ENCODE results near the gene IRF8.
A peak's percentile ranks its signal among the peaks of the same experiment; 100 is the strongest.

The IRF8 gene

GRCh38 chr16:85898521-85899442 lies at the start of gene IRF8:
TSS of gene IRF8 (plus strand) at chr16:85899162. CDS start at chr16:85903016, 3,854 bp downstream.
- peak; percentile 68 for DNase-seq

- no peak for DNase-seq
Measured at GRCh38 chr16:85849388-85849787, 49.6 kb upstream of the IRF8 start.

GRCh38 chr16:85850344-85850880 lies 48.5 kb upstream of the IRF8 start:
- DNase-seq = no peak

GRCh38 chr16:85851034-85851785 lies 47.8 kb upstream of the IRF8 start:
- DNase-seq = peak; percentile 72

GRCh38 chr16:85853547-85854545 lies 45.1 kb upstream of the IRF8 start:
- DNase-seq = no peak

GRCh38 chr16:85854935-85855334 lies 44.0 kb upstream of the IRF8 start:
- DNase-seq = no peak

- DNase-seq = no peak
Measured at GRCh38 chr16:85856079-85856478, 42.9 kb upstream of the IRF8 start.

GRCh38 chr16:85856585-85856984 lies 42.4 kb upstream of the IRF8 start:
- no peak for DNase-seq

GRCh38 chr16:85857406-85857805 lies 41.6 kb upstream of the IRF8 start:
- no peak for DNase-seq

- DNase-seq = peak; percentile 30
Measured at GRCh38 chr16:85858571-85858970, 40.4 kb upstream of the IRF8 start.

GRCh38 chr16:85858984-85859817 lies 39.8 kb upstream of the IRF8 start:
- DNase-seq = no peak

- no peak for DNase-seq
Measured at GRCh38 chr16:85859818-85860125, 39.2 kb upstream of the IRF8 start.

- DNase-seq = no peak
Measured at GRCh38 chr16:85860413-85861094, 38.4 kb upstream of the IRF8 start.

- no peak for DNase-seq
Measured at GRCh38 chr16:85861095-85861825, 37.7 kb upstream of the IRF8 start.

- no peak for DNase-seq
Measured at GRCh38 chr16:85862476-85863383, 36.2 kb upstream of the IRF8 start.

- no peak for DNase-seq
Measured at GRCh38 chr16:85863384-85863774, 35.6 kb upstream of the IRF8 start.

GRCh38 chr16:85864965-85865364 lies 34.0 kb upstream of the IRF8 start:
- no peak for DNase-seq

- no peak for DNase-seq
Measured at GRCh38 chr16:85867189-85867588, 31.8 kb upstream of the IRF8 start.

GRCh38 chr16:85868495-85868894 lies 30.5 kb upstream of the IRF8 start:
- no peak for DNase-seq

All from NCI-H2171 treated with DMSO at 0.1 percent for 48 hours (cell line).